Adrenal gland (tissue), 12 donors: Measurements from ENCODE around the gene FBXW5. TPM values are rescaled to one million over a fixed set of nuclear protein-coding genes. Genes with fewer than 3 reads are reported as not detected.

ENCODE experiments used
- DNase-seq, 7 donors: peaks; one replicate each; pipeline ENCODE4 v3.0.0-alpha.2; 2019 to 2020
- H3K27ac ChIP-seq, 5 donors: fragments of 200-600 bp; sonication (generic) in 4 of 5; 1 replicate in 3 of 5; 2 replicates in 2 of 5; pipeline versions ENCODE4 v1.5.1 to v1.8.0; 2016 to 2020; ENCODE audit warnings: mild to moderate bottlenecking in 1 of 5
- H3K27me3 ChIP-seq: fragments of 200-600 bp; 2 replicates; pipeline ENCODE4 v1.8.0; 2021
- H3K36me3 ChIP-seq, 2 donors: fragments of 200-600 bp; replicated peaks in 1 of 2; 1 replicate in 1 of 2; 2 replicates in 1 of 2; pipeline versions ENCODE4 v1.5.1 to v1.8.0; 2018 to 2022
- H3K4me1 ChIP-seq, 2 donors: fragments of 200-600 bp; replicated peaks in 1 of 2; 1 replicate in 1 of 2; 2 replicates in 1 of 2; pipeline versions ENCODE4 v1.5.1 to v1.8.0; 2018 to 2021
- H3K4me3 ChIP-seq, 4 donors: fragments of 200-600 bp; sonication (generic) in 3 of 4; one replicate each; pipeline ENCODE4 v1.5.1; 2016 to 2018
- H3K9me3 ChIP-seq, 3 donors: fragments of 200-600 bp; sonication (generic) in 1 of 3; replicated peaks in 1 of 3; 1 replicate in 2 of 3; 2 replicates in 1 of 3; pipeline versions ENCODE4 v1.5.1 to v1.8.0; 2016 to 2021
- CTCF ChIP-seq, 6 experiments: fragments of 450-650 bp in 4 of 6; fragments of 200-600 bp in 2 of 6; sonication (generic) in 1 of 6; IDR thresholded peaks; 1 replicate in 5 of 6; 2 replicates in 1 of 6; pipeline versions ENCODE4 v1.5.1 to v1.8.0; 2016 to 2021; ENCODE audit warnings: antibody characterized with exemption in 6 of 6, mild to moderate bottlenecking in 2 of 6, moderate library complexity in 1 of 6
- POLR2A ChIP-seq, 2 donors: fragments of 450-650 bp; IDR thresholded peaks; one replicate each; pipeline ENCODE4 v1.6.1; 2017; ENCODE audit warnings: antibody characterized with exemption in 2 of 2, mild to moderate bottlenecking in 2 of 2, moderate library complexity in 1 of 2
- WGBS, 4 donors: extraction: QIAGEN DNeasy Blood & Tissue Kit in 2 of 4; methylation state at CpG; one replicate each; pipeline versions ENCODE4 v1.1.5 to v1.1.7; 2013 to 2017; 5-methylcytosine and 5-hydroxymethylcytosine counted together
- intact Hi-C, 2 donors: fragments of 100-400 bp; cut with DNase I; formaldehyde crosslinking; loops; one replicate each; pipeline versions ENCODE4 v1.14.1 to v1.15.0; 2022 to 2023
- polyA plus RNA-seq, 3 donors: library from polyadenylated mRNA; stranded (reverse); fragments of 200-250 nt in 2 of 3; fragments of 350-450 nt in 1 of 3; fragmentation: Illumina TruSeq in 1 of 3; extraction: RNeasy Lipid Tissue Mini Kit (QIAGEN cat#74804) in 1 of 3; gene quantifications; one replicate each; pipeline ENCODE4 v1.2.3, GENCODE V29; 2013 to 2014
- total RNA-seq, 9 donors: library from RNA; depleted of rRNA in 4 of 9; stranded (reverse); fragments of >200 nt in 4 of 9; fragments of 120-200 nt in 1 of 9; fragmentation: NEBNext Ultra II Directional in 1 of 9; extraction: Animal tissue kit (Norgen Biotek cat#: 25700) in 1 of 9; gene quantifications; one replicate each; pipeline versions ENCODE4 v1.1.0 to v1.2.4, GENCODE V29; 2013 to 2023
- donor health status: healthy with polysubstance abuse.
- donor health status: Bipolar disorder and iron deficiency.
- donor health status: DM: yes; HTN: yes; CAD: no.
- donor health status: DM: no; HTN: no; CAD: no.
- donor health status: DM: no; HTN: no; CAD: no.
- donor health status: DM: yes; HTN: yes; CAD: no.

The FBXW5 gene
- total and polyA plus RNA-seq, 12 donors, result 19.2 to 257 (median 139) TPM

GRCh38 chr9:136977649-136978072, 33.1 kb upstream of the FBXW5 start:
- no peak for DNase-seq
- Histone ChIP-seq H3K9me3 (no peaks in the 10 kb centered on the region), H3K36me3 (no peaks in the 10 kb centered on the region), H3K27ac (peak overlapping the region in 1 of 5 donors; percentile 66), H3K4me3 (peak overlapping the region in 1 of 4 donors; percentile 65), H3K27me3 (no peaks in the 10 kb centered on the region), H3K4me1 (peaks cover 0 to 11% of the 10 kb centered on the region in 2 donors)
- WGBS, 4 donors, result 28 to 31% methylated on average over 30 to 33 of the region's 33 CpGs; no CpG with 5 or more reads in 2 of the 4 donors
- no peak for TF ChIP-seq POLR2A (IDR thresholded peaks at IDR 0.05)
- no peak for TF ChIP-seq CTCF (IDR thresholded peaks at IDR 0.05)
- intact Hi-C loops, result no loop called here

GRCh38 chr9:136977223-136977622, 32.7 kb upstream of the FBXW5 start, which contains the start of gene PTGDS:
Gene PTGDS (plus strand): TSS chr9:136977504. CDS start chr9:136977579, 75 bp downstream.
- DNase-seq, result no peak
- Histone ChIP-seq H3K36me3 (no peaks in the 10 kb centered on the region), H3K9me3 (no peaks in the 10 kb centered on the region), H3K4me1 (peaks cover 0 to 11% of the 10 kb centered on the region in 2 donors), H3K27ac (peak within 1 kb of the TSS in 1 of 5 donors; percentile 66), H3K4me3 (peak within 1 kb of the TSS in 1 of 4 donors; percentile 65), H3K27me3 (no peaks in the 10 kb centered on the region)
- intact Hi-C loops, result no loop called here
- TF ChIP-seq POLR2A (IDR thresholded peaks at IDR 0.05) (no peak), CTCF (IDR thresholded peaks at IDR 0.05) (no peak)
- 74 to 81% (median 77%) methylated on average over 7 to 10 of the region's 10 CpGs for WGBS, 4 donors

GRCh38 chr9:136975644-136976043, 31.1 kb upstream of the FBXW5 start:
- Histone ChIP-seq H3K9me3 (no peaks in the 10 kb centered on the region), H3K4me1 (peaks cover 0 to 11% of the 10 kb centered on the region in 2 donors), H3K36me3 (no peaks in the 10 kb centered on the region), H3K27ac (no peak overlapping the region), H3K4me3 (no peak overlapping the region), H3K27me3 (no peaks in the 10 kb centered on the region)
- DNase-seq, result no peak
- intact Hi-C loops, result no loop called here
- TF ChIP-seq CTCF (IDR thresholded peaks at IDR 0.05) (peak in 1 of 6 experiments; percentile 9), POLR2A (IDR thresholded peaks at IDR 0.05) (no peak)
- WGBS, 4 donors, result 66 to 81% (median 71%) methylated on average over 9 to 14 of the region's 14 CpGs; no CpG with 5 or more reads in 1 of the 4 donors

GRCh38 chr9:136974817-136975535, 30.4 kb upstream of the FBXW5 start:
- DNase-seq, result no peak
- TF ChIP-seq POLR2A (IDR thresholded peaks at IDR 0.05), result no peak
- 65 to 76% (median 71%) methylated on average over 6 to 15 of the region's 15 CpGs for WGBS, 4 donors
- H3K4me1 ChIP-seq, result peaks cover 0 to 11% of the 10 kb centered on the region in 2 donors
- no peaks in the 10 kb centered on the region for H3K27me3 ChIP-seq
- no peaks in the 10 kb centered on the region for H3K36me3 ChIP-seq
- intact Hi-C loops, result no loop called here
- H3K27ac ChIP-seq, result peak overlapping the region in 1 of 5 donors; percentile 17
- H3K9me3 ChIP-seq, result no peaks in the 10 kb centered on the region
- no peak overlapping the region for H3K4me3 ChIP-seq
